Tibial nerve (tissue), 4 donors: ENCODE measurements around the gene MPZL3.

Experiments used
- CTCF ChIP-seq, 5 experiments: fragments of 200-600 bp in 3 of 5; fragments of 450-650 bp in 2 of 5; sonication (generic) in 3 of 5; IDR thresholded peaks; one replicate each; pipeline ENCODE4 v1.5.1; 2016 to 2019; ENCODE audit warnings: antibody characterized with exemption in 5 of 5, mild to moderate bottlenecking in 3 of 5, moderate library complexity in 2 of 5
- EP300 ChIP-seq, 2 donors: sonication (generic); formaldehyde crosslinking; IDR thresholded peaks; one replicate each; pipeline ENCODE4 v1.6.1; 2017; ENCODE audit warnings: antibody characterized with exemption in 2 of 2, mild to moderate bottlenecking in 1 of 2
- POLR2A ChIP-seq, 2 donors: fragments of 450-650 bp; IDR thresholded peaks; one replicate each; pipeline ENCODE4 v1.6.1; 2017; ENCODE audit warnings: antibody characterized with exemption in 2 of 2, mild to moderate bottlenecking in 2 of 2, moderate library complexity in 2 of 2

- TF ChIP-seq CTCF (IDR thresholded peaks at IDR 0.05) (no peak), POLR2A (IDR thresholded peaks at IDR 0.05) (no peak), EP300 (IDR thresholded peaks at IDR 0.05) (no peak)
These were observed 50.2 kb downstream of the MPZL3 start for GRCh38 chr11:118201966-118202365.
